COR-L47 (cell line): Measurements from ENCODE around the gene HTR2C.
"Not testable (repeated sequence)": the region's sequence is repeated elsewhere in the genome, so short reads cannot be mapped to it uniquely, and the experiment has no call there.

ENCODE experiments used
- DNase-seq: peaks from one replicate; lab custom pipeline; 2025; lab: John Stamatoyannopoulos, UW

The HTR2C gene

DNA sequence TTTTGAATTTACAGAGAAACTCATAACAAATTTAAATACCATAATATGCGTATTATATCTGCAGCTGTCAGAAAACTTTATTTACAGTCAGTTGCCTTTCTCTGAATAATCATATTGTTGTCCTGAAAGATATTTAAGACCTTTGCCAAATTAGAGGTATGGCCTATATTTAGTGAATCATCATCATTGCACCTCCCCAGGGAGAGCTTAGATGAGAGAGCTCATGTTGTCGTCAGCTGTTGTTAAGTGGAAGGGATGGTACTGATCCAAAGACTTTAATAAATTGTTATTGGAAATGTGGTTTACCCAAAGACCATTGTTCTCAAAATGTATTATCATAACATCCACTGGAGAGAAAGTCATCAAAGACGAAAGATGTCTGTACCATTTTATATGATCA, 128.6 kb downstream of the HTR2C start:
- no peak for DNase-seq

DNA sequence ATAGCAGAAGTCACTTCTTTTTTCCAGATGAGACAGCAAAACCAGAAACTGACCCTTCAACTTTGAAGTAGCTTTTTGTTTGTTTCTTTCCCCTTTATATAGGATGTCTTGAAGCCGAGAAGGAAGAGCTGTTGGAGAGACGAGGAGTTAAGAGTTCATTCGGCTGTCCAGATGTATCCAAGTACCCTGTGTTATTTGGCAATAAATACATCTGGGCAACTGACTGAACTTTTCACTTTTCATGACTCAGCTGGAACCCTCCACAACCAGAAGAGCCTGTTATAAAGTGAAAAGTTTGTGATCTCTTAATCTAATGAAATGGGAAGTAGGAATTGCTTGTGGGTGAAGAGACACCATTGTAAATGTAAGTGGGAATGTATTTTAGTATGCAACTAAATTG, 131.2 kb downstream of the HTR2C start:
- no peak for DNase-seq

DNA sequence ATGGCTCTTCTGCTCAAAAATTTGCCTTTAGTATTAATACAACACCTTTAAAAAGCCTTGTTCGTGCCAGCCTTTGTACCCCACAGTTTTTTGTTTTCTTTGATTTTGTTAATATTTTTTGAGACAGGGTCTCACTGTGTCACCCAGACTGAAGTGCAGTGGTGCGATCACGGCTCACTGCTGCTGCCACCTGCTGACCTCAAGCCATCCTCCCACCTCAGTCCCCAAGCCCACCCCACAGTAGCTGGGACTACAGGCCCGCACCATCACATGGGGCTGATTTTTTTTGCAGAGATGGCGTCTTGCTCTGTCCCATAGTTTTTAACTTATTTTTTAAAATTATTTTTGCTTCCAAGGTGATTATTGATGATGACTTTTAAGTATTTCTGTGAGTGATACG, 134.0 kb downstream of the HTR2C start:
- no peak for DNase-seq

DNA sequence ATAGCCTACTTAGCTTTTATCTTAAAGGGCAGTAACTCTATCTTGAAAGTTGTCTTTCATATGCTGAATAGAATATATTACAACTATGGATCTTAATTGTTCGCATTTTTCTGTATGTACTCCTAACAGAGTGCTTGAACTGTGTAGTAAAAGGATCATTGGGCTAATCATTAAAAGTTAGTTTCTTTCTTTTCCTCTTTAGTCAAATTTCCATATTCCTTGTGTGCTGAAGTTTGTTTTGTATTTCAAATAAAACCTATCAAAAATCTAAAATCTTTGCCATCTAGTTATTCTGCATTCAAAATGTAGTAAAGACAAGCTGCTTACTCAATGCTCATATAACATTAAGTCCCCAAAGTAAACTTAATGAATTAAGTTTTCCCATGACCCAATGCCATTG, 182.7 kb downstream of the HTR2C start:
- DNase-seq: no peak

- no peak for DNase-seq
Measured at GRCh38 chrX:114774691-114775090, 190.8 kb downstream of the HTR2C start.

- DNase-seq: no peak
Measured at GRCh38 chrX:114782925-114783324, 199.0 kb downstream of the HTR2C start.

DNA sequence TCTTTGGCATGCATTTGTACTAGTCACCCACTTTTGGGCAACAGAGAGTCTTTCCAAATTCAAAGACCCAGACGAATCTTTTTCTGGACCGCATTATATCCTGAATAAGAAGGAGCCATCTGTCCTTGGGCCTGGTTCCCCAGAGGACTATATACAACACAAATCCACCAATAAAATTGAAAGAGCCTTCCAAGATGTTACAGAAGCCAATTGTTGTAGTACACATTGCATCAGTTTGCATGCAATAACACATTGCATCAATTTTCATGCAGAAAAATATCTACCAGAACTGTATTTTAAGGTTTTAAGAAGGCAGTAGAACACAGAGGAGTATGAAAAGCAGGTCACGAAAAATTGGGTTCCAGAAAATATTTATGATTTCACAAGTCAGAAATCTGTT, 203.2 kb downstream of the HTR2C start:
- no peak for DNase-seq

DNA sequence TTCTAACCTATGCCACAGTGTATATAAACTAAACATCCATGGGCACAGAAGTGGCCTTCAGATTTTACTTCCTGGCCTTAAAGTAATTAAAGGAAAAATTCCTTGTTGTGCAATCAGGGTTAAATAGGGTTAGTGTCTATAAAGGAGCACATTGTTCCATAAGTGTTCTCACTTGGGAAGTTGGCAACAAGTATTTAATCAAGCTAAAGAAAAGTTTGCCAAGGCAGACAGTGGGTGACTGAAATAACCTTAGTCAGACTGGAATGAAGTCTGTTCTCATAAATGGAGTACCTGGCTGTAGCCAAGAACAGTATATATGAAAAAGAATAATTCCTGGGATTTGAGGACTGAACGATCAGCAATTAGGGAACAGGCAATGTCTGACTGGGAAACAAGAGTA, 213.6 kb downstream of the HTR2C start:
- DNase-seq: no peak

GRCh38 chrX:114798907-114799306, 215.0 kb downstream of the HTR2C start:
- no peak for DNase-seq

DNA sequence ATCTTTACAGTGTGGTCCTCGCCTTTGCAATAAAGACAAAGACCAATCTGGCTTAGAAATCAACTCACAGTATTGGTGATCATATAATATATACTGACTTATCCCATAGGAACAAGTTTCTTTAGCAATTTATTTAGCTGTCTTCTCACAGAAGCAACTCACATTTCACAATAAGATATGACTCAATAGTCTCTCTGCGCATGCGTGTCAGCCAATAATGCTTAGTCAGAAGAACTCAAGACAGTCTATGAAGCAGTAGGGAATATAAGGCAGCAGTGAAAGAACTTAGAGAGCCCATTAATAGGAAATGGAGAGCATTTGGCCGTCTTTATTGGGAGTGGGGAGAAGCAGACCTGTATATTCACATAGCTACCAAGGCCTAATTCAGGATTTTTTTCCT, 216.8 kb downstream of the HTR2C start:
- no peak for DNase-seq

- no peak for DNase-seq
Measured at GRCh38 chrX:114819509-114819908, 235.6 kb downstream of the HTR2C start.

- no peak for DNase-seq
Measured at GRCh38 chrX:114841051-114841450, 257.2 kb downstream of the HTR2C start.

DNA sequence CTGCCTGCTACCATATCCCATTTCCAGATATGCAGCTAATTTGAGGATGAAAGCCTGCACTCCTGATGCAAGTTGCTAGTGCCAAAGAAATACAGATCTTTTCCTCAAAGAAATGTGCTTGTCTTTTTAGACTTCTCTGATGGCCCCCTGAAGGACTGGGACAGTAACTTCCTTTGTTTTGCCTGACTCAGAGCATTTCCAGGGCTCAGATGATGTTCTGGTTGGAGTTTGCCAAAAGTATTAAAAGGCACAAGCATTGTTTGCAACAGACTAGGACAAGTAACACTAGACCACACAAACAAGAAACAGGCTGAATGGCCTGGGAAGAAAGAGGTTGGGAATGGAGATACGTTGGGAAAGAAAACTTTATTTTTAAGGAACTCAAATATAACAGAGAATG, 258.3 kb downstream of the HTR2C start:
- DNase-seq: no peak

- DNase-seq: no peak
Measured at GRCh38 chrX:114889481-114889880, 305.6 kb downstream of the HTR2C start.

DNA sequence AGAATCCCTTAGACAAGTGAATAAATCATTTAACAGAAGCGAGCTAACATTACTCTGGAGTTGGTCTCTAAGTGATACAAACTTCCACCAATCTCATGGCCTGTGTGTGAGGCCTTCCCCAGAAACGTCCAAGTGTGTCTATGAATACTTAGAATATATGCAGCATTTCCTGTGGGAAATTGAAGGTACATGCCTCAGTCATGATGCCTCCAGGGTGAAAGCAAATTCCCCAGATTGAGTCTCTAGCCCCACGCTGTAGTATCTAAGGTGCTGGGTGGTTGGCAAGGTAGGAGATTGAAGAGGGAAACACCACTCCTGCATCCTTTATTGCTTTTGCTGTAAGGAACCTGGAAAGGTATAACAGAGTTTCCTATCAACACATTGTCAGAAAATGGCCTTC, 319.7 kb downstream of the HTR2C start:
- no peak for DNase-seq

- no peak for DNase-seq
Measured at GRCh38 chrX:114905251-114905650, 321.4 kb downstream of the HTR2C start.

DNA sequence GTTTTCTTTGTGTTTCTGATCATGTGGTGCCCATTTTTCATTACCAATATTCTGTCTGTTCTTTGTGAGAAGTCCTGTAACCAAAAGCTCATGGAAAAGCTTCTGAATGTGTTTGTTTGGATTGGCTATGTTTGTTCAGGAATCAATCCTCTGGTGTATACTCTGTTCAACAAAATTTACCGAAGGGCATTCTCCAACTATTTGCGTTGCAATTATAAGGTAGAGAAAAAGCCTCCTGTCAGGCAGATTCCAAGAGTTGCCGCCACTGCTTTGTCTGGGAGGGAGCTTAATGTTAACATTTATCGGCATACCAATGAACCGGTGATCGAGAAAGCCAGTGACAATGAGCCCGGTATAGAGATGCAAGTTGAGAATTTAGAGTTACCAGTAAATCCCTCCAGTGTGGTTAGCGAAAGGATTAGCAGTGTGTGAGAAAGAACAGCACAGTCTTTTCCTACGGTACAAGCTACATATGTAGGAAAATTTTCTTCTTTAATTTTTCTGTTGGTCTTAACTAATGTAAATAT, 323.2 kb downstream of the HTR2C start:
- DNase-seq: no peak

- no peak for DNase-seq
Measured at GRCh38 chrX:114924423-114924822, 340.5 kb downstream of the HTR2C start.

GRCh38 chrX:114924856-114925255, 341.0 kb downstream of the HTR2C start:
- DNase-seq: no peak

GRCh38 chrX:114930227-114930626, 346.3 kb downstream of the HTR2C start:
- no peak for DNase-seq

DNA sequence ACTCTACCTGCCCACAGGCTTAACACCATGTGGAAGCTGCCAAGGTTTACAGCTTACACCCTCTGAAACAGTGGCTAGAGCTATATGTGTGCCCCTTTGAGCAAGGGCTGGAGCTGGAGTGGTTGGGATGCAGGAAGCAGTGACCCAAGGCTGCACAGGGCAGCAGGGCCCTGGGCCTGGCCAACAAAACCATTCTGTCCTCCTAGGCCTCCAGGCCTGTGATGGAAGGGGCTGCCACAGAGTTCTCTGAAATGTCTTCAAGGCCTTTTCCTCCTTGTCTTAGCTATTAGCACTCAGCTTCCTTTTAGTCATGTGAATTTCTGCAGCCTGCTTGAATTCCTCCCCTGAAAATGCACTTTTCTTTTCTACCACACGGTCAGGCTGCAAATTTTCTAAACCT, 348.7 kb downstream of the HTR2C start:
- no peak for DNase-seq

DNA sequence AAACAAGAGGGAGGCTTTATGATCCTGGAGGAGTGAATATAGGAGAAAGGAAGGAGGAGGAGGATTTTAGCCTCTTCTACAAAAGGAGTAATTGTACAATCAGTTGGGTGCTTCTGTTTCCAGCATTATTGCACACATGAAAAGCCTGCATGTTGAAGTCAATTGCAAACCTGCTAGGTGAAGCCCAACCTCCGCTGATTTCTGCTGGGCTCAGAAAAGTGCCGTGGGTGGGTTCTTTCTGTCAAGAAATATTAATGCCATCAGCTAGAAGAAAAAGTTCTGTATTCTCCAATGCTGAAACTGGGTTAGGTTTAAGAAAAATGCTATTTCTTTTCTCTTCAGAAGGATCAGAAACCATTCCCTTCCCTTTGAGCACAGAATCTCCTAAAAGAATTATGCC, 349.4 kb downstream of the HTR2C start:
- not testable (repeated sequence) for DNase-seq

GRCh38 chrX:114937090-114937489, 353.2 kb downstream of the HTR2C start:
- DNase-seq: not testable (repeated sequence)

DNA sequence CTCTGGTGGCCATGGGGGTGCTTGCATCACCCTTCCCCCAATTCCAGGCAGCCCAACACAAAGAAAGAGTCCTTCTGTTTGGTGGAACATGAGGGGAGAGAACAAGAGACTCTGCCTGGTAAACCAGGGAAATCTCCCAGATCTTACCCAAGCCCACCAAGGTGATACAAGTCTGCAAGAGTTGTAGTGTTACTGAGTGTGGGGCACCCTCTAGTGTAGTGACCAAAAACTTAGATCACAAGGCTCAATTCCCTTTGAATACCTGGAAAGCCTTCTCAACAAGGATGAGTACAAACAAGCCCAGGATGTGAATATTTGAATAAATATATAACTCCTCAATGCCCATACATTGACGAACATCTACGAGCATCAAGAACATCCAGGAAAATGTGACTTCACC, 368.8 kb downstream of the HTR2C start:
- no peak for DNase-seq
